ENCODE results near the gene ADAMTSL5. TPM values are rescaled to one million over a fixed set of nuclear protein-coding genes. Genes with fewer than 3 reads are reported as not detected.

Gene ADAMTSL5
- total and polyA plus RNA-seq, 9 of the 15 experiments (the other 6 are each of a cell fraction or from before 2014, with no cell fraction given) = 1.0 to 11.6 (median 4.1) TPM

DNA sequence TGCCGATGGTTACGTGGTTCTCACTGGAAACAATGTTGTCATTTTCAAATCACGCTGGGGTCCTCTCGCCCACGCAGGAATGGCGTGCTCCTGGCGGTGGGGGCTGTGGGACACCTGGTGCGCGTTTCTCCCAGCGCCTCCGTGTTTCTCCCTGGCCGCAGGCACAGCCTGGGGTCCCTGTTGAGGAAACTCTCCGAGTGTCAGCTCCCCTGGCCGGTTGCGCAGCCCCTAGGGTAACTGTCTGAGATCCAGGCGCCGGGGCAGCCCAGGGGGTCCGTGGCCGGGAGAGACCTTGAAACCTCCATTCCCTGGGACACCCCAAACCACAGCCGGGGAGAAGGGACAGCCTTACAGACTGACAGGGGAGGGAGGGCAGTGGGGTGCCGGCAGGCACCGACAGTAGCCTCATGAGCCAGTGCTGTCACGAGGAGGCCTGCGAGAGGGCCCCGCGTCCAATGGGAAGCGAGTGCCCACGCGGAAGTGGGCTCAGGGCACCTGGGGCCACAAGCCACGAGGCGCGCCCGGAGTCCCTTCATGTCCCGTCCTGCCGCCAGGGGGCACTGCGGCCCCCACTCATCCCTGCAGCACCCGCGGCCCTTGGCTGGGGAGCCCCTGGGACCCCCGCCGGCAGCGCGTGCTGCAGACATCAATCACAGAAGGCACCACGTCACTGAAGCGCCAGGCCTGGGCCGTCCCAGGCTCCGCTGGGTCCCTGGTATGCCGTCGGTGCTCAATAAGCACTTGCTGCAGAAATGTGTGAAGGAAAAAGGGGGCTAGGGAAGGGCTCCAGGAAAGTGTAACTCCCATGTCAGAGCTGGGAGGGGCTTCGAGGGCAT is 9.5 kb downstream of the ADAMTSL5 start (continued):
- TF ChIP-seq, protein P1, sequence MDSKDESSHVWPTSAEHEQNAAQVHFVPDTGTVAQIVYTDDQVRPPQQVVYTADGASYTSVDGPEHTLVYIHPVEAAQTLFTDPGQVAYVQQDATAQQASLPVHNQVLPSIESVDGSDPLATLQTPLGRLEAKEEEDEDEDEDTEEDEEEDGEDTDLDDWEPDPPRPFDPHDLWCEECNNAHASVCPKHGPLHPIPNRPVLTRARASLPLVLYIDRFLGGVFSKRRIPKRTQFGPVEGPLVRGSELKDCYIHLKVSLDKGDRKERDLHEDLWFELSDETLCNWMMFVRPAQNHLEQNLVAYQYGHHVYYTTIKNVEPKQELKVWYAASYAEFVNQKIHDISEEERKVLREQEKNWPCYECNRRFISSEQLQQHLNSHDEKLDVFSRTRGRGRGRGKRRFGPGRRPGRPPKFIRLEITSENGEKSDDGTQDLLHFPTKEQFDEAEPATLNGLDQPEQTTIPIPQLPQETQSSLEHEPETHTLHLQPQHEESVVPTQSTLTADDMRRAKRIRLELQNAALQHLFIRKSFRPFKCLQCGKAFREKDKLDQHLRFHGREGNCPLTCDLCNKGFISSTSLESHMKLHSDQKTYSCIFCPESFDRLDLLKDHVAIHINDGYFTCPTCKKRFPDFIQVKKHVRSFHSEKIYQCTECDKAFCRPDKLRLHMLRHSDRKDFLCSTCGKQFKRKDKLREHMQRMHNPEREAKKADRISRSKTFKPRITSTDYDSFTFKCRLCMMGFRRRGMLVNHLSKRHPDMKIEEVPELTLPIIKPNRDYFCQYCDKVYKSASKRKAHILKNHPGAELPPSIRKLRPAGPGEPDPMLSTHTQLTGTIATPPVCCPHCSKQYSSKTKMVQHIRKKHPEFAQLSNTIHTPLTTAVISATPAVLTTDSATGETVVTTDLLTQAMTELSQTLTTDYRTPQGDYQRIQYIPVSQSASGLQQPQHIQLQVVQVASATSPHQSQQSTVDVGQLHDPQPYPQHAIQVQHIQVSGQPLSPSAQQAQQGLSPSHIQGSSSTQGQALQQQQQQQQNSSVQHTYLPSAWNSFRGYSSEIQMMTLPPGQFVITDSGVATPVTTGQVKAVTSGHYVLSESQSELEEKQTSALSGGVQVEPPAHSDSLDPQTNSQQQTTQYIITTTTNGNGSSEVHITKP (IDR thresholded peaks at IDR 0.05; ENCODE audit: partially characterized antibody) = no peak
- no peak; the same call in none of the 2 replicates for TF ChIP-seq SMAD4 (CRISPR knock-in tag; conservative IDR thresholded peaks at IDR 0.05)
- no peak for TF ChIP-seq PHTF2 (CRISPR knock-in tag; IDR thresholded peaks at IDR 0.05)
- peak; percentile 68 for TF ChIP-seq POLR2A (conservative IDR thresholded peaks at IDR 0.05)
- TF ChIP-seq PTBP1 (IDR thresholded peaks at IDR 0.05; ENCODE audit: low read depth, low read length) = no peak
- TF ChIP-seq RAD21 (CRISPR knock-in tag; conservative IDR thresholded peaks at IDR 0.05 in 1 of 2, IDR thresholded peaks at IDR 0.05 in 1 of 2) = peak; percentile 34 to 57
- TF ChIP-seq NR4A1 (CRISPR knock-in tag; IDR thresholded peaks at IDR 0.05) = no peak
- peak; percentile 54; the same call in 1 of the 2 replicates for TF ChIP-seq NR4A1 (tag; IDR thresholded peaks at IDR 0.05)
- peak; percentile 41 for TF ChIP-seq POLR2B (IDR thresholded peaks at IDR 0.05; ENCODE audit: low read depth, partially characterized antibody)
- TF ChIP-seq RUNX1 (IDR thresholded peaks at IDR 0.05; ENCODE audit: low read depth) = 0 out of 2 replicates have a peak, but pooled peaks have one; percentile 15
- TF ChIP-seq, protein P2, sequence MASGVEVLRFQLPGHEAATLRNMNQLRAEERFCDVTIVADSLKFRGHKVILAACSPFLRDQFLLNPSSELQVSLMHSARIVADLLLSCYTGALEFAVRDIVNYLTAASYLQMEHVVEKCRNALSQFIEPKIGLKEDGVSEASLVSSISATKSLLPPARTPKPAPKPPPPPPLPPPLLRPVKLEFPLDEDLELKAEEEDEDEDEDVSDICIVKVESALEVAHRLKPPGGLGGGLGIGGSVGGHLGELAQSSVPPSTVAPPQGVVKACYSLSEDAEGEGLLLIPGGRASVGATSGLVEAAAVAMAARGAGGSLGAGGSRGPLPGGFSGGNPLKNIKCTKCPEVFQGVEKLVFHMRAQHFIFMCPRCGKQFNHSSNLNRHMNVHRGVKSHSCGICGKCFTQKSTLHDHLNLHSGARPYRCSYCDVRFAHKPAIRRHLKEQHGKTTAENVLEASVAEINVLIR (CRISPR knock-in tag; IDR thresholded peaks at IDR 0.05) = 0 out of 2 replicates have a peak, but pooled peaks have one; percentile 23
- TF ChIP-seq NCOA2 (IDR thresholded peaks at IDR 0.05; ENCODE audit: partially characterized antibody in 2 of 2) = no peak
- TF ChIP-seq PPARD (CRISPR knock-in tag; IDR thresholded peaks at IDR 0.05) = no peak
- 0 out of 2 replicates have a peak, but pooled peaks have one; percentile 42 for TF ChIP-seq TOE1 (IDR thresholded peaks at IDR 0.05; ENCODE audit: borderline replicate concordance)
- 0 out of 2 replicates have a peak, but pooled peaks have one; percentile 66 for TF ChIP-seq TOE1 (CRISPR knock-in tag; IDR thresholded peaks at IDR 0.05; ENCODE audit: borderline replicate concordance, low read depth)
- peak; percentile 3; the same call in 1 of the 2 replicates for TF ChIP-seq MTA2 (IDR thresholded peaks at IDR 0.05; ENCODE audit: low read depth)
- TF ChIP-seq ARID1B (IDR thresholded peaks at IDR 0.05) = 0 out of 2 replicates have a peak, but pooled peaks have one; percentile 21
- TF ChIP-seq, protein P3, sequence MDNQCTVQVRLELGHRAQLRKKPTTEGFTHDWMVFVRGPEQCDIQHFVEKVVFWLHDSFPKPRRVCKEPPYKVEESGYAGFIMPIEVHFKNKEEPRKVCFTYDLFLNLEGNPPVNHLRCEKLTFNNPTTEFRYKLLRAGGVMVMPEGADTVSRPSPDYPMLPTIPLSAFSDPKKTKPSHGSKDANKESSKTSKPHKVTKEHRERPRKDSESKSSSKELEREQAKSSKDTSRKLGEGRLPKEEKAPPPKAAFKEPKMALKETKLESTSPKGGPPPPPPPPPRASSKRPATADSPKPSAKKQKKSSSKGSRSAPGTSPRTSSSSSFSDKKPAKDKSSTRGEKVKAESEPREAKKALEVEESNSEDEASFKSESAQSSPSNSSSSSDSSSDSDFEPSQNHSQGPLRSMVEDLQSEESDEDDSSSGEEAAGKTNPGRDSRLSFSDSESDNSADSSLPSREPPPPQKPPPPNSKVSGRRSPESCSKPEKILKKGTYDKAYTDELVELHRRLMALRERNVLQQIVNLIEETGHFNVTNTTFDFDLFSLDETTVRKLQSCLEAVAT (IDR thresholded peaks at IDR 0.05) = no peak
- no peak for TF ChIP-seq SIX5 (IDR thresholded peaks at IDR 0.05; ENCODE audit: borderline replicate concordance in 1 of 2, insufficient read depth in 1 of 2, low read depth in 1 of 2, low read length in 2 of 2)
- TF ChIP-seq, protein P4, sequence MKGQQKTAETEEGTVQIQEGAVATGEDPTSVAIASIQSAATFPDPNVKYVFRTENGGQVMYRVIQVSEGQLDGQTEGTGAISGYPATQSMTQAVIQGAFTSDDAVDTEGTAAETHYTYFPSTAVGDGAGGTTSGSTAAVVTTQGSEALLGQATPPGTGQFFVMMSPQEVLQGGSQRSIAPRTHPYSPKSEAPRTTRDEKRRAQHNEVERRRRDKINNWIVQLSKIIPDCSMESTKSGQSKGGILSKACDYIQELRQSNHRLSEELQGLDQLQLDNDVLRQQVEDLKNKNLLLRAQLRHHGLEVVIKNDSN (CRISPR knock-in tag; IDR thresholded peaks at IDR 0.05) = peak; percentile 74
